ENCODE results near the gene PIP5KL1.

- TF ChIP-seq CTCF (IDR thresholded peaks at IDR 0.05; ENCODE audit: control extremely low read depth in 1 of 3, insufficient read depth in 1 of 3, low read depth in 1 of 3, low read length in 3 of 3) (no peak), CBX8 (IDR thresholded peaks at IDR 0.05; ENCODE audit: borderline replicate concordance, low read depth, low read length) (no peak), POLR2A (IDR thresholded peaks at IDR 0.05; ENCODE audit: control extremely low read depth in 1 of 2, low read depth in 2 of 2, low read length in 2 of 2) (no peak), CREB1 (IDR thresholded peaks at IDR 0.05) (no peak), EP300 (IDR thresholded peaks at IDR 0.05; ENCODE audit: borderline replicate concordance in 1 of 2, low read depth in 2 of 2, low read length in 2 of 2) (no peak), BACH1 (IDR thresholded peaks at IDR 0.05; ENCODE audit: low read length) (no peak), POLR2AphosphoS5 (IDR thresholded peaks at IDR 0.05; ENCODE audit: low read depth, low read length) (no peak), CEBPB (IDR thresholded peaks at IDR 0.05; ENCODE audit: low read depth, low read length) (no peak), TEAD4 (IDR thresholded peaks at IDR 0.05; ENCODE audit: low read depth, low read length) (no peak)
Measured at GRCh38 chr9:127945338-127945737, 14.8 kb upstream of the PIP5KL1 start.
